HTR-8/SVneo (cell line): Measurements from ENCODE around the gene NXPE3.
A peak's percentile ranks its signal among the peaks of the same experiment; 100 is the strongest.
"Not testable (repeated sequence)": the region's sequence is repeated elsewhere in the genome, so short reads cannot be mapped to it uniquely, and the experiment has no call there.

Experiments used
- DNase-seq: peaks from one replicate; pipeline ENCODE4 v3.0.0; 2011; ENCODE audit warnings: low spot score, mixed read lengths; ENCODE audit not compliant: insufficient read length
- FAIRE-seq: peaks from 2 replicates; lab custom pipeline; 2011; peaks lifted over from hg19 to GRCh38; lab: Jason Lieb, UNC

NXPE3 gene

GRCh38 chr3:101779047-101779821, at the start of gene NXPE3:
TSS of gene NXPE3 (plus strand) at chr3:101779211. CDS start at chr3:101785597, 6,386 bp downstream.
- peak; percentile 69 for FAIRE-seq

GRCh38 chr3:101729586-101729985, 49.4 kb upstream of the NXPE3 start:
- DNase-seq (no peak), FAIRE-seq (no peak)

More at GRCh38 chr3:101779047-101779821, at the start of gene NXPE3:
- peak; percentile 89 for DNase-seq

GRCh38 chr3:101730839-101731238, 48.2 kb upstream of the NXPE3 start:
- FAIRE-seq (no peak), DNase-seq (no peak)

GRCh38 chr3:101732240-101732641, 46.8 kb upstream of the NXPE3 start:
- no peak for DNase-seq

GRCh38 chr3:101735833-101736232, 43.2 kb upstream of the NXPE3 start:
- no peak for DNase-seq
- FAIRE-seq = no peak

More at GRCh38 chr3:101732240-101732641, 46.8 kb upstream of the NXPE3 start:
- FAIRE-seq = no peak

GRCh38 chr3:101741914-101742313, 37.1 kb upstream of the NXPE3 start:
- FAIRE-seq, DNase-seq: not testable (repeated sequence)

- FAIRE-seq (no peak), DNase-seq (no peak)
These were observed 34.2 kb upstream of the NXPE3 start for GRCh38 chr3:101744811-101745210.

GRCh38 chr3:101745934-101746333, 33.1 kb upstream of the NXPE3 start:
- FAIRE-seq = not testable (repeated sequence)

GRCh38 chr3:101753386-101754113, 25.5 kb upstream of the NXPE3 start:
- FAIRE-seq, DNase-seq: not testable (repeated sequence)

More at GRCh38 chr3:101745934-101746333, 33.1 kb upstream of the NXPE3 start:
- not testable (repeated sequence) for DNase-seq

- FAIRE-seq (no peak), DNase-seq (no peak)
These were observed 20.8 kb upstream of the NXPE3 start for GRCh38 chr3:101758224-101758623.

- DNase-seq = no peak
- no peak for FAIRE-seq
These were observed 16.9 kb upstream of the NXPE3 start for GRCh38 chr3:101762041-101762646.

- DNase-seq, FAIRE-seq: not testable (repeated sequence)
These were observed 1.2 kb upstream of the NXPE3 start for GRCh38 chr3:101777745-101778281.

GRCh38 chr3:101778385-101779046, 495 bp upstream of the NXPE3 start:
- FAIRE-seq (no peak), DNase-seq (no peak)

- FAIRE-seq (no peak), DNase-seq (no peak)
These were observed 891 bp downstream of the NXPE3 start for GRCh38 chr3:101779822-101780381.

GRCh38 chr3:101780661-101781060, 1.6 kb downstream of the NXPE3 start:
- FAIRE-seq (no peak), DNase-seq (peak; percentile 42)

- DNase-seq (no peak), FAIRE-seq (no peak)
These were observed 2.2 kb downstream of the NXPE3 start for GRCh38 chr3:101781166-101781565.

GRCh38 chr3:101784855-101785613, 6.0 kb downstream of the NXPE3 start:
- FAIRE-seq = no peak

GRCh38 chr3:101791778-101792177, 12.8 kb downstream of the NXPE3 start:
- DNase-seq (no peak), FAIRE-seq (no peak)

More at GRCh38 chr3:101784855-101785613, 6.0 kb downstream of the NXPE3 start:
- no peak for DNase-seq
